ENCODE measurements around the gene RRAS.
A peak's percentile ranks its signal among the peaks of the same experiment; 100 is the strongest.
"Not testable (repeated sequence)": the region's sequence is repeated elsewhere in the genome, so short reads cannot be mapped to it uniquely, and the experiment has no call there.

The RRAS gene

DNA sequence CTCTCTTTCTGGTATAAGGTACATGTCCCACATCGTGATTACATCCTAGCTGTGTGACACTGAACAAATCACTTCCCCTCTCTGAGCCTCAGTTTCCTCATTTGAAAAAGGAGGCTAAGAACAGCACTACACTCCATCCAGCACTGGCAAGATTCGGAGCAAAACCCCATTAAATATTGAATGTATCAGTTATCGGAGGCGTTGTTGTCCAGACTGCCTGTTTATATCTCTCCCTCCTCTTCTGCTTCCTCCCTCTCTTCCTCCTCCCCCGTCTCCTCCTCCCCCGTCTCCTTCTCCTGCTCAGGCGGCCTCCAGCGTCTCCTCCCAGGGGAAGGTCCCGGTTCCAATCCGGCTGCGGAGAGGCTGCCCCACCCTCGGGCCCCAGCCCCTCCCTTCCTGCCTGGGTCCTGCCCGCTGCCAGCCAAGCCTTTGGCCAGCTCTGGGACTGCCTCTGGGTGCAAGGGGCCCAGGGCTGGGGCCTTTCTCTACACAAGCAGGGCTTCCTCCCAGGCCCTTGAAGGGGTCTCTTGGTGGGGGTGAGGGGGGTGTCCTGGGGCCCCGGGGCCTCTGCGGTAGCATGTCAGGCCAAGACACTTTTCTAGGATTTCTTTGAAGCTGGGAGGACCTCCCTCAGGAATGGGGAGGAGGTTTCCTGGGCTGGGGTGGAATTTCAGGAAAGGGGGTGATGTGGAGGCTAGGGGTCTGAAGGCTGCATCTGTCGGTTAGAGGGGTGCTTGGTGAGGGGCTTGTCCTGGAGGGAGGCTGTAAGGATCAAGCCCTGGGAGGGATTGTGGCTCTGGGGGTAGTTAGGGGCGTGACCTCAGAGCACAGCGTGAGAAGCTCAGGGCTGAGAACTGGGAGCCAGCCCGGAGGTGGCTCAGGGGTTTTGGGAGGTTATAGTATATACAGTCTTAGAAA is 1.9 kb downstream of the RRAS start:
- Histone ChIP-seq H3K27me3 (ENCODE audit: low read depth, low read length) (no peaks in the 10 kb centered on the region), H3K36me3 (ENCODE audit: control insufficient read depth in 1 of 2, insufficient read depth in 2 of 2, low read length in 2 of 2) (peaks cover 0 to 18% of the 10 kb centered on the region in 2 donors), H3K4me3 (ENCODE audit: low read depth in 1 of 2, low read length in 2 of 2) (peak overlapping the region; percentile 38 to 69), H3K4me1 (ENCODE audit: control insufficient read depth in 1 of 2, insufficient read depth in 2 of 2, low read length in 2 of 2) (peaks cover 14 to 35% of the 10 kb centered on the region in 2 donors), H3K27ac (ENCODE audit: low read length) (peak overlapping the region; percentile 73), H3K9me3 (ENCODE audit: control insufficient read depth in 1 of 2, low read length in 2 of 2) (no peaks in the 10 kb centered on the region)

DNA sequence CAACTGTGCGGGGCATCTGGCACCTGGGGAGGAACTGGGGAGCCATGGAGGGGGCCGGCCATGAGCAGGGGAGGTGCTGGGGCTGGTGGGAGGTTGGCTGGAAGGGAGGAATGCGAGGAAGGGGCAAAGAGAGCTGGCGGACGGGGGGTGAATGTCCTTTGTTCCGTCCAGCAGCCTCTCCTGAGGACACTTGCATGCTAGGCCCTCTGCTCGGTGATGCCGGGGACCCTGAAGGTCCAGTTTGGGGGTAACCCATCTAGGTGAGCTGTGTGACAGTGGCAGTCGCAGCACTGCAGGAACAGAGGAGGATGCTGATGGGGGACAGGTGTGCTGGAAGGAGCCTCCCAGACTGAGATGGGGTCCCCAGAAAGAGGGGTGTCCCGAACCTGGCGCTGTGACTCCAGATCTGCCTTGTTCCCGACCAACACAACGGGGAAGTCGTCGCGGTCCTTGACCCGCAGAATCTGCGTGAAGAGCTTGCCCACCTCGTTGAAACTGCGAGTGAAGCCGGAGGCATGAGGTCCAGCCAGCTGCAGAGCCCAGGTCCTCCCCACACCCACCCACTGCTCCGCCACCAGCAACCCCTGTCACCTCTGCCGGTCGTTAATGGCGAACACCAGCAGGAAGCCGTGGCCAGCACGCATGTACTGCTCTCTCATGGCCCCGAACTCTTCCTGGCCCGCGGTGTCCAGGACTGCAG is 3.6 kb downstream of the RRAS start:
- Histone ChIP-seq H3K27me3 (ENCODE audit: low read depth, low read length) (no peaks in the 10 kb centered on the region), H3K4me1 (ENCODE audit: control insufficient read depth in 1 of 2, insufficient read depth in 2 of 2, low read length in 2 of 2) (peaks cover 11 to 29% of the 10 kb centered on the region in 2 donors), H3K9me3 (ENCODE audit: control insufficient read depth in 1 of 2, low read length in 2 of 2) (no peaks in the 10 kb centered on the region), H3K36me3 (ENCODE audit: control insufficient read depth in 1 of 2, insufficient read depth in 2 of 2, low read length in 2 of 2) (peaks cover 0 to 15% of the 10 kb centered on the region in 2 donors), H3K4me3 (ENCODE audit: low read depth in 1 of 2, low read length in 2 of 2) (no peak overlapping the region), H3K27ac (ENCODE audit: low read length) (no peak overlapping the region)

GRCh38 chr19:49635530-49636232 is 4.3 kb downstream of the RRAS start:
- Histone ChIP-seq H3K4me1 (ENCODE audit: control insufficient read depth in 1 of 2, insufficient read depth in 2 of 2, low read length in 2 of 2) (peaks cover 11 to 35% of the 10 kb centered on the region in 2 donors), H3K4me3 (ENCODE audit: low read depth in 1 of 2, low read length in 2 of 2) (no peak overlapping the region), H3K27ac (ENCODE audit: low read length) (no peak overlapping the region)

GRCh38 chr19:49633273-49633672 is 6.7 kb downstream of the RRAS start:
- H3K27ac ChIP-seq (ENCODE audit: low read length); H3K36me3 ChIP-seq (ENCODE audit: control insufficient read depth in 1 of 2, insufficient read depth in 2 of 2, low read length in 2 of 2); H3K4me3 ChIP-seq (ENCODE audit: low read depth in 1 of 2, low read length in 2 of 2); H3K27me3 ChIP-seq (ENCODE audit: low read depth, low read length); H3K9me3 ChIP-seq (ENCODE audit: control insufficient read depth in 1 of 2, low read length in 2 of 2): not testable (repeated sequence)
- H3K4me1 ChIP-seq (ENCODE audit: control insufficient read depth in 1 of 2, insufficient read depth in 2 of 2, low read length in 2 of 2), result peaks cover 4 to 26% of the 10 kb centered on the region in 2 donors

More at GRCh38 chr19:49635530-49636232, 4.3 kb downstream of the RRAS start:
- Histone ChIP-seq H3K36me3 (ENCODE audit: control insufficient read depth in 1 of 2, insufficient read depth in 2 of 2, low read length in 2 of 2) (peaks cover 0 to 8% of the 10 kb centered on the region in 2 donors), H3K9me3 (ENCODE audit: control insufficient read depth in 1 of 2, low read length in 2 of 2) (no peaks in the 10 kb centered on the region), H3K27me3 (ENCODE audit: low read depth, low read length) (no peaks in the 10 kb centered on the region)

DNA sequence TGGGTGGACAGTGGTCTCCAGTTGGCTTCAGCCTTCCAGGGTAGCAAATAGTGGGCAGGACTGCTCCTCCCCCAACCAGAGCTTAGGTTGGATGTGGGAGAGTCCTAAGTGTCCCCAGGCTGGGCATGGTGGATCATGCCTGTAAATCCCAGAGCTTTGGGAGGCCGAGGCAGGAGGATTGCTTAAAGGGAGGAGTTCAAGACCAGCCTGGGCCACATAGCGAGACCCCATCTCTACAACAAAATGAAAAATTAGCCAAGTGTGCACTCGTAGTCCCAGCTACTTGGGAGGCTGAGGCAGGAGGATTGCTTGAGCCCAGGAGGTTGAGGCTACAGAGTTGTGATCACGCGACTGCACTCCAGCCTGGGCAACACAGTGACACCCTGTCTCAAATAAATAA is 7.4 kb downstream of the RRAS start:
- Histone ChIP-seq H3K27ac (ENCODE audit: low read length) (no peak overlapping the region), H3K4me3 (ENCODE audit: low read depth in 1 of 2, low read length in 2 of 2) (no peak overlapping the region), H3K4me1 (ENCODE audit: control insufficient read depth in 1 of 2, insufficient read depth in 2 of 2, low read length in 2 of 2) (peaks cover 0 to 22% of the 10 kb centered on the region in 2 donors), H3K36me3 (ENCODE audit: control insufficient read depth in 1 of 2, insufficient read depth in 2 of 2, low read length in 2 of 2) (peaks cover 0 to 7% of the 10 kb centered on the region in 2 donors), H3K27me3 (ENCODE audit: low read depth, low read length) (no peaks in the 10 kb centered on the region), H3K9me3 (ENCODE audit: control insufficient read depth in 1 of 2, low read length in 2 of 2) (no peaks in the 10 kb centered on the region)

- Histone ChIP-seq H3K27ac (ENCODE audit: low read length) (no peak overlapping the region), H3K36me3 (ENCODE audit: control insufficient read depth in 1 of 2, insufficient read depth in 2 of 2, low read length in 2 of 2) (peaks cover 1 to 16% of the 10 kb centered on the region in 2 donors), H3K27me3 (ENCODE audit: low read depth, low read length) (no peaks in the 10 kb centered on the region), H3K9me3 (ENCODE audit: control insufficient read depth in 1 of 2, low read length in 2 of 2) (no peaks in the 10 kb centered on the region), H3K4me3 (ENCODE audit: low read depth in 1 of 2, low read length in 2 of 2) (no peak overlapping the region), H3K4me1 (ENCODE audit: control insufficient read depth in 1 of 2, insufficient read depth in 2 of 2, low read length in 2 of 2) (peaks cover 0 to 15% of the 10 kb centered on the region in 2 donors)
Observed at GRCh38 chr19:49631610-49632192, 8.2 kb downstream of the RRAS start.

DNA sequence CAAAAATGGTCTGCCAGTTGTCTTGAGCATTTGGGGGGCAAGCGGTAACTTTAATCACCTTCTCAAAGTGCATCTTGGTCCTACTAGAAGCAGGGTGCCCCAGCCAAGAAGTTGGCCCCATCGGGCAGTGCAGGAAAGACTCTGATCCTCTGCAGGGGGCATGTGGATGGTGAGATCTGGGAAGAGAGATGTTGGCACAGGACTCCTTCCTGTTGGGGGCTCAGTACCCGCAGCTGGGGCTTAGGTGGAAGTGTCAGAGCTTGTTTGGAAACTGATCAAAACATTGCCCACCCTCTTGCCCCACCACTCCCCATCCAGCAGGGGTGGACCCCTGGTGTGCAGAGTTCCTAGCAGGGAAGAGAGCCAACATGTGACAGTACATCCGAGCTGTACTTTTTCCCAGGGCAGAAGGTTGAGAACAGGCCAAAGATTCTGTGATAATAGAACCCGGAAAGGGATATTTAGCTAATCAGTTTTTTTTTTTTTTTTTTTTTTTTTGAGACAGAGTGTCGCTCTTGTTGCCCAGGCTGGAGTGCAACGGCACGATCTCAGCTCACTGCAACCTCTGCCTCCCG is 8.8 kb downstream of the RRAS start:
- Histone ChIP-seq H3K27me3 (ENCODE audit: low read depth, low read length) (no peaks in the 10 kb centered on the region), H3K4me3 (ENCODE audit: low read depth in 1 of 2, low read length in 2 of 2) (no peak overlapping the region), H3K9me3 (ENCODE audit: control insufficient read depth in 1 of 2, low read length in 2 of 2) (no peaks in the 10 kb centered on the region), H3K27ac (ENCODE audit: low read length) (no peak overlapping the region), H3K4me1 (ENCODE audit: control insufficient read depth in 1 of 2, insufficient read depth in 2 of 2, low read length in 2 of 2) (peaks cover 0 to 10% of the 10 kb centered on the region in 2 donors), H3K36me3 (ENCODE audit: control insufficient read depth in 1 of 2, insufficient read depth in 2 of 2, low read length in 2 of 2) (peaks cover 7 to 22% of the 10 kb centered on the region in 2 donors)

- no peaks in the 10 kb centered on the region for H3K27me3 ChIP-seq (ENCODE audit: low read depth, low read length)
- H3K9me3 ChIP-seq (ENCODE audit: control insufficient read depth in 1 of 2, low read length in 2 of 2), result no peaks in the 10 kb centered on the region
- H3K4me3 ChIP-seq (ENCODE audit: low read depth in 1 of 2, low read length in 2 of 2), result no peak overlapping the region
- H3K36me3 ChIP-seq (ENCODE audit: control insufficient read depth in 1 of 2, insufficient read depth in 2 of 2, low read length in 2 of 2), result peaks cover 7 to 24% of the 10 kb centered on the region in 2 donors
- H3K27ac ChIP-seq (ENCODE audit: low read length), result no peak overlapping the region
- H3K4me1 ChIP-seq (ENCODE audit: control insufficient read depth in 1 of 2, insufficient read depth in 2 of 2, low read length in 2 of 2), result peaks cover 0 to 10% of the 10 kb centered on the region in 2 donors
Observed at GRCh38 chr19:49629659-49630058, 10.3 kb downstream of the RRAS start.

GRCh38 chr19:49626226-49626625 is 13.7 kb downstream of the RRAS start:
- no peaks in the 10 kb centered on the region for H3K27me3 ChIP-seq (ENCODE audit: low read depth, low read length)
- peaks cover 7 to 28% of the 10 kb centered on the region in 2 donors for H3K36me3 ChIP-seq (ENCODE audit: control insufficient read depth in 1 of 2, insufficient read depth in 2 of 2, low read length in 2 of 2)
- no peak overlapping the region for H3K27ac ChIP-seq (ENCODE audit: low read length)
- H3K4me1 ChIP-seq (ENCODE audit: control insufficient read depth in 1 of 2, insufficient read depth in 2 of 2, low read length in 2 of 2), result peaks cover 0 to 9% of the 10 kb centered on the region in 2 donors
- H3K9me3 ChIP-seq (ENCODE audit: control insufficient read depth in 1 of 2, low read length in 2 of 2), result no peaks in the 10 kb centered on the region
- no peak overlapping the region for H3K4me3 ChIP-seq (ENCODE audit: low read depth in 1 of 2, low read length in 2 of 2)

- Histone ChIP-seq H3K27me3 (ENCODE audit: low read depth, low read length) (no peaks in the 10 kb centered on the region), H3K4me3 (ENCODE audit: low read depth in 1 of 2, low read length in 2 of 2) (no peak overlapping the region), H3K27ac (ENCODE audit: low read length) (no peak overlapping the region), H3K4me1 (ENCODE audit: control insufficient read depth in 1 of 2, insufficient read depth in 2 of 2, low read length in 2 of 2) (no peaks in the 10 kb centered on the region), H3K36me3 (ENCODE audit: control insufficient read depth in 1 of 2, insufficient read depth in 2 of 2, low read length in 2 of 2) (peaks cover 8 to 31% of the 10 kb centered on the region in 2 donors), H3K9me3 (ENCODE audit: control insufficient read depth in 1 of 2, low read length in 2 of 2) (no peaks in the 10 kb centered on the region)
Observed at GRCh38 chr19:49624967-49625910, 14.7 kb downstream of the RRAS start.
